ENCODE data around the gene HAS3. TPM values are rescaled to one million over a fixed set of nuclear protein-coding genes. Genes with fewer than 3 reads are reported as not detected.

Gene HAS3
- total and polyA plus RNA-seq, 2 donors from 2014 or later: 0.34 to 2.1 TPM

DNA sequence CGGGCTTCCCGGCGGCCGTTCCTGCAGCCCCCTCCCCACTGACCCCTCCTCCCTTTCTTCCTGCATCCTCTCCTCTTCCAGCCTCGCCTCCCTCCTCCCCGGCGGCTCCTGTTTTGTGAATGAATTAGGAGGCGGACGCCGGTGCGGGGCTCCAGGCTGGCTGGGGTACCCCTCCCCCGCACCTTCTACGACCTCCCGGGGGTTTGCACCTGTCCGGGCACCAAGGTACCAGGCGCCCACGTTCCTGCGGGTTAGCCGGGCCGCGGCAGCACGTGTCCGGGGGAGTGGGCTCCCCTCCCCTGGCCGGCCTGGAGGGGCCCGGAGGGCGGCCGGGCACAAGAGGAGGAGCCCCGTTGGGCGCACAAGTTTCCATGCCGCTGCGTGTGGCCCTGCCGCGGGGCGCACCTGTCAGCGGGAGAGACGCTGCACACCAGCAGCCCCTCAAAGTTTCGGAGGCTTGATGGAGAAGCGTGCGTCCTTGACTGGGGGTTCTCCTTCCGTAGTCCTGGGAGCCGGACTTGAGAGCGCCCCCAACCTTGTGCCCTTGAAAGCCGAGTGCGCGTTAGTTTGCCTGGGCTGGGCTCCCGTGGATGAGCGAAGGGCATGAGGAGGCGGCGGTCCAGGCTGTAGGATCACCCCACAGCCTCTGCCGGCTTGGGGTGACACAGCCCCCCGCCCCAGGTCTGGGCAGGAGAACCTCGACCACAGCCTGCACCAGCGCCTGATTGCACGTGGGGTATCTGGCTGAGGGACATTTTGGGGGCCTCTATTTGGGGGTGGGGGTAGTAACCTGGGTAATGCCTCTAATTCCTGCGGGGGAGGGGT is 1.2 kb downstream of the HAS3 start:
- Histone ChIP-seq H3K4me3 (ENCODE audit: low read length in 3 of 3) (peak overlapping the region in 2 of 3 donors; percentile 2 to 41), H3K9ac (ENCODE audit: low read length in 3 of 3) (no peak overlapping the region), H3K27ac (ENCODE audit: low read depth in 2 of 2, low read length in 2 of 2) (no peak overlapping the region), H3K27me3 (ENCODE audit: control insufficient read depth, insufficient read depth, low read length) (no peaks in the 10 kb centered on the region), H3K36me3 (ENCODE audit: control insufficient read depth in 2 of 3, insufficient read depth in 3 of 3, low read length in 3 of 3) (peaks cover 0 to 6% (median 2%) of the 10 kb centered on the region in 3 donors), H3K9me3 (ENCODE audit: control insufficient read depth in 2 of 3, insufficient read depth in 1 of 3, low read length in 3 of 3) (no peaks in the 10 kb centered on the region), H3K4me1 (ENCODE audit: control insufficient read depth in 2 of 3, insufficient read depth in 2 of 3, low read depth in 1 of 3, low read length in 3 of 3) (peaks cover 0 to 18% (median 0%) of the 10 kb centered on the region in 3 donors)
- intact Hi-C loops (cut with DNase I): no loop called here
- TF ChIP-seq, protein P1, sequence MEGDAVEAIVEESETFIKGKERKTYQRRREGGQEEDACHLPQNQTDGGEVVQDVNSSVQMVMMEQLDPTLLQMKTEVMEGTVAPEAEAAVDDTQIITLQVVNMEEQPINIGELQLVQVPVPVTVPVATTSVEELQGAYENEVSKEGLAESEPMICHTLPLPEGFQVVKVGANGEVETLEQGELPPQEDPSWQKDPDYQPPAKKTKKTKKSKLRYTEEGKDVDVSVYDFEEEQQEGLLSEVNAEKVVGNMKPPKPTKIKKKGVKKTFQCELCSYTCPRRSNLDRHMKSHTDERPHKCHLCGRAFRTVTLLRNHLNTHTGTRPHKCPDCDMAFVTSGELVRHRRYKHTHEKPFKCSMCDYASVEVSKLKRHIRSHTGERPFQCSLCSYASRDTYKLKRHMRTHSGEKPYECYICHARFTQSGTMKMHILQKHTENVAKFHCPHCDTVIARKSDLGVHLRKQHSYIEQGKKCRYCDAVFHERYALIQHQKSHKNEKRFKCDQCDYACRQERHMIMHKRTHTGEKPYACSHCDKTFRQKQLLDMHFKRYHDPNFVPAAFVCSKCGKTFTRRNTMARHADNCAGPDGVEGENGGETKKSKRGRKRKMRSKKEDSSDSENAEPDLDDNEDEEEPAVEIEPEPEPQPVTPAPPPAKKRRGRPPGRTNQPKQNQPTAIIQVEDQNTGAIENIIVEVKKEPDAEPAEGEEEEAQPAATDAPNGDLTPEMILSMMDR (IDR thresholded peaks at IDR 0.05; ENCODE audit: borderline replicate concordance, extremely low read depth, insufficient read depth): no peak
- no peak for FAIRE-seq
- peak in 3 of 5 donors; percentile 37 to 72 (median 45) for DNase-seq

DNA sequence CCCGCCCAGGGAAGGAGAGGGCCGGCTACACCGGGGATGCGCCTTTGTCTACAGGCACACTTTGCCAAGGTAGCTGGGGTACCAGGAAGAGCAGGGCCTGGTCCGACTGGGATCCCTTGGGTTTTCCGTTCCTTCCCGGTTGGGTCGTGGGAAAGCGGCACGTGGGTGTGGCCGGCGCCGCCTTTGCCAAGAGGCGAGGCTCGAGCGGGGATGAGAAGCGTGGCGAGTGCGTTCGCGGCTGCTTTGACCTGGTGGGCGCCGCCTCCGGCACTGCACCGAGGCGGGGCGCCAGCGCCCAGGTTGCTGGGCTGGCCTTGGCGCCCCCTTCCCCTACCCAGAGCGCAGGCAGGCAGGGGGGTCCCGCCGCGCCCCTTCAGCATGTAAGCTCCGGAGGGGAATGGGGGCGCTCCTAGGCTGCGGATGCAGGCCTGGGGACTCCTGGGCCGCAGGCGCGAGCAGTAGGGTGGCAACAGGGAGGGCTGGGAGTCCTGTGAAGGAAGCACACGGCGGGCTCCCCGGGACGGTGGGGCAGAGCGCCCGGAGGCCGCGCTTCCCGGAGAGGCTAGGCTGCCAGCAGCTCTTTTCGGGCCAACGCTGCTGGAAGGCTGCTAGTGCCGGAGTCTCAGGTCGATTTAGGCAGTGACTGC is 2.0 kb downstream of the HAS3 start:
- Histone ChIP-seq H3K4me3 (ENCODE audit: low read length in 3 of 3) (peak overlapping the region in 1 of 3 donors; percentile 41), H3K9me3 (ENCODE audit: control insufficient read depth in 2 of 3, insufficient read depth in 1 of 3, low read length in 3 of 3) (no peaks in the 10 kb centered on the region), H3K27ac (ENCODE audit: low read depth in 2 of 2, low read length in 2 of 2) (no peak overlapping the region), H3K4me1 (ENCODE audit: control insufficient read depth in 2 of 3, insufficient read depth in 2 of 3, low read depth in 1 of 3, low read length in 3 of 3) (peaks cover 0 to 18% (median 0%) of the 10 kb centered on the region in 3 donors), H3K9ac (ENCODE audit: low read length in 3 of 3) (no peak overlapping the region), H3K36me3 (ENCODE audit: control insufficient read depth in 2 of 3, insufficient read depth in 3 of 3, low read length in 3 of 3) (peaks cover 0 to 7% (median 2%) of the 10 kb centered on the region in 3 donors), H3K27me3 (ENCODE audit: control insufficient read depth, insufficient read depth, low read length) (no peaks in the 10 kb centered on the region)
- FAIRE-seq (no peak), DNase-seq (peak in 4 of 5 donors; percentile 27 to 55 (median 40))
- intact Hi-C loops (cut with DNase I): no loop called here
- TF ChIP-seq, protein P1 (IDR thresholded peaks at IDR 0.05; ENCODE audit: borderline replicate concordance, extremely low read depth, insufficient read depth): no peak

DNA sequence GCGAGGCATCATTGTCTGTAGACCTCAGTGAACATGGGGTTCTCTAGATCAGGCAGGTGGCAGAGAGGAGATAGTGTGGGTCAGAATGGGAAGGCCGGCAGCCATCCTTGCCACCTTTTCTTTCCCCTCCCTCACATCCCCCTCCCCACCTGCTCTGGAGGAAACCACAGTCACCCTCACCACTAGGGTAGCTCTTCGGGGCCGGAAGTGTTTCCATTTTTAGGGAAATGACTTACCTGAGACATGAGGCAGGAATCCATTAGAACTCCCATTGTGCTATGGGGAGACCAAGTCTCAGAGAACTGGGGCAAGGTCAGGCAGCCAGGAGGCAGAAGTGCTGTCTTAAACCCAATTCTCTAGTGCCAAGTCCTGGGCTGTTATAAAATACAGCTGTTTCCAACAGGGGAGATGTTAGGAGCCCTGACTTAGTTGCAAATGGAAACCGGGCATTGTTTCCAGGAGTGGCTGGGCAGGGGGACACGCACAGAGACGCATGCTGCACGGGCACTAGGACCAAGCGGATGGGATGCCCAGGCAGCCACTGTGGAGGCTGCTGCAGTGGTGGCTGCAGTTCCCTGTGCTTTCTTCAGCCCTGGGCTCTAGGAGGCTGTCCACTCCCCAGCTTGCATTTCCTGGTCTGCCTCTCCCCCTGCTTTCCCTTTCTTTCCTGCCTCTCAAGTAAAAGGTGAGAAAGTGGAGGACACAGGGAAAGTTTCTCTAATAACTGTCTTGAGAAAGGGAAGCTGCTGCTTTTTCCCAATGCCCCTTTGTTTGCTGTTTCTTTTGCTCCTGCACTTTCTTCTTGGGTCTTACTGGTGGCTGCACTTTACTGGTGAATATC is 2.8 kb downstream of the HAS3 start:
- Histone ChIP-seq H3K9ac (ENCODE audit: low read length in 3 of 3) (no peak overlapping the region), H3K27me3 (ENCODE audit: control insufficient read depth, insufficient read depth, low read length) (no peaks in the 10 kb centered on the region), H3K36me3 (ENCODE audit: control insufficient read depth in 2 of 3, insufficient read depth in 3 of 3, low read length in 3 of 3) (peaks cover 0 to 7% (median 2%) of the 10 kb centered on the region in 3 donors), H3K4me1 (ENCODE audit: control insufficient read depth in 2 of 3, insufficient read depth in 2 of 3, low read depth in 1 of 3, low read length in 3 of 3) (peaks cover 0 to 18% (median 6%) of the 10 kb centered on the region in 3 donors), H3K27ac (ENCODE audit: low read depth in 2 of 2, low read length in 2 of 2) (no peak overlapping the region), H3K4me3 (ENCODE audit: low read length in 3 of 3) (no peak overlapping the region), H3K9me3 (ENCODE audit: control insufficient read depth in 2 of 3, insufficient read depth in 1 of 3, low read length in 3 of 3) (no peaks in the 10 kb centered on the region)
- intact Hi-C loops (cut with DNase I): no loop called here
- DNase-seq: peak in 2 of 5 donors; percentile 41 to 42
- TF ChIP-seq, protein P1 (IDR thresholded peaks at IDR 0.05; ENCODE audit: borderline replicate concordance, extremely low read depth, insufficient read depth): no peak
- no peak for FAIRE-seq
